GM21619 (cell line): ENCODE data around the gene DAW1.
"Not testable (repeated sequence)": the region's sequence is repeated elsewhere in the genome, so short reads cannot be mapped to it uniquely, and the experiment has no call there.

Experiments
- ATAC-seq: cut with Tn5 transposase; IDR thresholded peaks from one replicate; pipeline ENCODE4 v1.9.1; 2021; ENCODE audit not compliant: unreplicated experiment

Gene DAW1, protein sequence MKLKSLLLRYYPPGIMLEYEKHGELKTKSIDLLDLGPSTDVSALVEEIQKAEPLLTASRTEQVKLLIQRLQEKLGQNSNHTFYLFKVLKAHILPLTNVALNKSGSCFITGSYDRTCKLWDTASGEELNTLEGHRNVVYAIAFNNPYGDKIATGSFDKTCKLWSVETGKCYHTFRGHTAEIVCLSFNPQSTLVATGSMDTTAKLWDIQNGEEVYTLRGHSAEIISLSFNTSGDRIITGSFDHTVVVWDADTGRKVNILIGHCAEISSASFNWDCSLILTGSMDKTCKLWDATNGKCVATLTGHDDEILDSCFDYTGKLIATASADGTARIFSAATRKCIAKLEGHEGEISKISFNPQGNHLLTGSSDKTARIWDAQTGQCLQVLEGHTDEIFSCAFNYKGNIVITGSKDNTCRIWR

DNA sequence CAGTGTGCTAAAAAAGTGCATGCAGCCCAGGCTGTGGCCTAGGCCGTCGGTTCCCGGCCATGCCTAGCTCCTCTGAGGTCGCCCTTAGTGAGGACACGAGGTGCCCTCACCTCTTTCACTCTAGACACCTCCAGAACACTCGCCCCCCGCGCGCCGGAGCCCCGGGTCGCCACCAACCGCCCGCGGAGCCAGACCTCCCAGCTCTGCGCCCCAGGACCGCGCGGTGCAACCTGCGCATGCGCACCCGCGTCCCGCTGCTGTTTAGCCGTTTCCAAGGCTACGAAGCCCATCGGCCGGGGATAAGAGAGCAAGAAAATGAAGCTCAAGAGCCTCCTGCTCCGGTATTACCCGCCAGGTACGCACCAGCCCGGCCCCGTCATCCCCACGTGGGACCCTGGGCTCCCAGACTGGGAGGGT lies at the start of gene DAW1:
TSS of gene DAW1 (plus strand) at position 257 of the 417 bp plus-strand sequence. CDS start at position 316, 59 bp downstream.
- no peak for ATAC-seq

DNA sequence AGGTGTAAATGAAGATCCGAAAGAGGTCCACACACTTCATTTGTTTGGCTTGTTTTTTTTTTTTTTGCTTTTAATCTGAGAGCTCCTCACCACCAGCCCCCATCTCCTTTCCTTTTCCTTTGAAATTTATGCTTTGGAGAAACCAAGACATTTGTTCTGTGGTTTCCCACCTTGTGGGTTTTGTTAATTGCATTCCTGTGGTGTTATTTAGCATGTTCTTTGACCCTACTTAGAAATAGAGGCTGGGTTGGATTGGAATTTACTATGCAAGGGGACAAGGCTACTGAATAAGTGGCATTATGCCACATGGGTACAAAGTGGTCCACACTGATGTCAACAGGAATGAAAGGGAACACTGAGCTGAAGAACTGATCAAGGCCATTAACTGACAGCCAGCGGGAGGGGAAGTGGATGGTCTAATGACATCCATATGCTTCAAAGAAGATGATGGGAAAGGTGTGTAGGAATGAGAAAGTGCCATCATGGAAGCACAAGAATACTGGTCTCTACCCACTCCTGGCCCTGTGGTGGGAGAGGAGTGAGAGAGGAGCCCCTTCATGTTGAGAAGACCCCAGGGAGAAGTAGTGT lies 48.9 kb upstream of the DAW1 start:
- ATAC-seq, result no peak

DNA sequence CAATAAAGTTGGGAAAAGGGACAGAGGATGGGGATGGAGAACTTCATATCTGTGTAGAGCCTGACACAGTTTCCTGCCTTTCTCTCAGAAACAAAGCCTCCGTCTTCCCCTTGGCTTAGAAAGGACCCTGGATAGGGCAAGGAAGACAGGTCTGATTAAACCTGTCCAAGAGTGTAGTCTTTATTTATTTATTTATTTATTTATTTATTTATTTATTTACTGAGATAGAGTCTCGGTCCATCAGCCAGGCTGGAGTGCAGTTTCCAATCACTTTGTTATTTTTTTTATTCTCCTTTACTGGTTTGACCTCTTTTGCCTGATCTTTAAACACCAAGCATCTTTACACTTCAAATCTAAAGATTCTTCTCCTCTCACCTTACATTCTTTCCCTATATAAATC lies 47.5 kb upstream of the DAW1 start:
- ATAC-seq, result no peak

DNA sequence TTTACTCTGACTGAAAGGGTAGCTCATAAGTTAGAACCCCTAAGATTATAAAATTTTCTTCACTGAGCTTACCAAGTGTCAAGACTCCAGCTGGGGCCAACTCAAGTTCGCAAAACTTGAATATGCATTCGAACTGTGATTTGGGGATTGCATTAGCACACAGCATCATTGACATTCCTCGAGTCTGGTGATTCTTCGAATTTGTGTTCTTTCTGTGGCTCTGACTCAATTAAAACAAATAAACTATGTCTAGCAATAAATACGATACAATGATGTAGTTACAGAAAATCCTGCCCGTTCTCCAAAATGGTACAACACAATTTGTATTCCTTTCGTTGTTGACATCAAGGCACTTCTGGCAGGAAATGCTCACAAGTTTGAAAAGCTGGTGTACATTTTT lies 46.7 kb upstream of the DAW1 start:
- ATAC-seq, result no peak

DNA sequence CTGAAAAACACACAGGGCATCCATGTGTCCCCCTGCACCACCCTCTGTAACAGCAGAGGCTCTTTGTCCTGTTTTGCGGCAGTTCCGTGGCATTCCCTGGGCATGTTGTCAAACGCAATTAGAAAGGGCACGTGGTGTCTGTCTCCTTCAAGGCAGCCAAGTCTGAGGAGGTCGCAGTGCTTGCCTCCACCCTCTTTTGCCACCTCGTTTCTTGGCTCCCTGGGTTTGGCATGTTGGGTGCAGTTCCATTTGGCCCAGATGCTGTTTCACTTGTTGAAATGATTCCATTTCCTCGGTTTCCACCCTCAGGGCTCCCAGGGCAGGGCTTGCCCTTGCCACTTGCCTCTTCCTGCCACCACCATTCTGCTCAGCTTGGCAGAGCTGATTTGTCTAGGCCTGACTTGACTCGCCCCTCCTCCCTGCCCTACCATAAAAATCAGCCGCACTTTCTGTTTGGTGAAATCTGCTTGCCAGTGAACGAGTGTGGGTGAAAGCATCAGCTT lies 45.4 kb upstream of the DAW1 start:
- ATAC-seq, result no peak

DNA sequence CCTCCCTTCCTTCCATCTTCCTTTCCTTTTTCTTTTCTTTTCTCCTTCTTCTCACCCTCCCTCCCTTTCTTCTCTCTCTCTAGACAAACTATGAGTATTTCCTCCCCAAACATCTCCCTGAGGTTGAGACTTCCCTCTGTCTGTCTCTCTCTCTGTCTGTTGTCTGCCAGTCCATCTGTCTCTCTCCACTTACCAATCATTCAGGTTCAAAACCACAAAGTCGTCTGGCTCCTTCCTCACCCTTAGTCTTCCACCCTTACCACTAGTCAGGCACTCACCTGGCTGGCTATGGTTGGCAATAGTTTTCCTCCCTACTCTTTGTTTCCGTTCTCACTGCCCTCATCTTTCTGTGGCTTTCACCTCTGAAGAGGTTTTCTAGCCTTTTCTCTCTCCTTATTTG lies 44.9 kb upstream of the DAW1 start:
- no peak for ATAC-seq

DNA sequence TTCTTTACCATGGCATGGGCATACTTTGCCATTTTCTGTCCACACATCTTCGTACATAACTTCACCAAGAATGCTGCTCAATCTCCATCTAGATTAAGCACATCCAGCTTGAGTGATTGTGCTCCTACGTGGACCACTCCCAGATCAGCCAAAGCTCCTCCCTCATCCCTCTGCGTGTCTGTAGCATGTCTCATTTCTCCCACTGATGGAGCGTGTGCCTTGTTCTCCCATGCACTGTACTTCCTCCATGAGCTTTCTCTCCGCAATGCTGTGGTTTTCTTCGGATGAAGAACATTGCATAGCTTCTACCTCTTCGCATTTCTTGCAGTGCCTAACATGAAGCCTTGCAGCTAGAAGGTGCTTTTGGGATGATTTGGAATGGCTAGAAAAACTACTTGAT lies 44.3 kb upstream of the DAW1 start:
- no peak for ATAC-seq

DNA sequence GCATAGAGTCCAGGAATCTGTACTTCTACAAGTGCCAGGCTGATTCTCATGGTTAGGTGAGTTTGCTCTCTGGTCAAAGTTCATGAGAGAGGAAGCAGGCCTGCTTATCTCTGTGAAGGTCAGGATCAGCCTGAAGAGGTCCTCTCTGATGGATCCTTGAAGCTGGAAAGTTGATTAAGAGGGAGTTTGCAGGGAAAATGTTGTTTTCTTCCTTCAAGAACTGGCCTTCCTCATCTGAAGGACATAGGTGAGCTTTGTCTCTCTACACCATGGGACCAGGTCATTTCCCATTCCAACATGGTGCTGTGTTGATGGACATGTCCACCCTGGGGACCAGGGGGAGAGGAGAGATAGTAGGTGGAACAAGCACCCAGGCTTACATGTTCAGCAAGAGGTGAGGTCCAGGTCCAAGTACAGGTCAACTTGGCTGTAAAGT lies 42.9 kb upstream of the DAW1 start:
- no peak for ATAC-seq

DNA sequence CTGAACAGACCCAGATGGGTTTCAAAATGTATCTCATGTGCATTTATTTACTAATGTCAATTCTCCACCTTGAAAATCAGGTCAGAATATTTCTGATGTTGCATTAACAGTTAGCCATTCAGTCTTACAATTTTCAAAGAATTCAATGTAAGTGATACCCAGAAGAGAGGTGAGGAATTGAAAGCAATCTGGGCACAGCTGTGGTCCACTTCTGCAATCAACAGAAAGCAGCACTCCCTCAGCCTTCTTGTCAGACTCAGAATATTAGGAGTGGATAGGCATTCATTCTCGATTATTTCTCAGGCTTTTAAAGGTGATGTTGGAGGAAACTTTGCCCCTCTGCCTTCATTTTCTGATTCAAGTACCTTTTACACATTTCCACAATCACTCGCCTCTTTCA lies 42.1 kb upstream of the DAW1 start:
- ATAC-seq, result no peak

DNA sequence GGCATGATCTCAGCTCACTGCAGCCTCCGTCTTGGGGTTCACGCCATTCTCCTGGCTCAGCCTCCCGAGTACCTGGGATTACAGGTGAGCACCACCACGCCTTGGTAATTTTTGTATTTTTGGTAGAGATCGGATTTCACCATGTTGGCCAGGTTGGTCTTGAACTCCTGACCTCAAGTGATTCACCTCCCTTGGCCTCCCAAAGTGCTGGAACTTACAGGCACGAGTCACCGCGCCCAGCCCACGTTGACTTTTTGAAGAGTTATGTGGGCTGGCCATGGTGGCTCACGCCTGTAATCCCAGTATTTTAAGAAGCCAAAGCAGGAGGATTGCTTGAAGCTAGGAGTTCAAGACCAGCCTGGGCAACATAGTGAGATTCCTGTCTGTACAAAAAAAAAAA lies 37.0 kb upstream of the DAW1 start:
- ATAC-seq, result no peak

DNA sequence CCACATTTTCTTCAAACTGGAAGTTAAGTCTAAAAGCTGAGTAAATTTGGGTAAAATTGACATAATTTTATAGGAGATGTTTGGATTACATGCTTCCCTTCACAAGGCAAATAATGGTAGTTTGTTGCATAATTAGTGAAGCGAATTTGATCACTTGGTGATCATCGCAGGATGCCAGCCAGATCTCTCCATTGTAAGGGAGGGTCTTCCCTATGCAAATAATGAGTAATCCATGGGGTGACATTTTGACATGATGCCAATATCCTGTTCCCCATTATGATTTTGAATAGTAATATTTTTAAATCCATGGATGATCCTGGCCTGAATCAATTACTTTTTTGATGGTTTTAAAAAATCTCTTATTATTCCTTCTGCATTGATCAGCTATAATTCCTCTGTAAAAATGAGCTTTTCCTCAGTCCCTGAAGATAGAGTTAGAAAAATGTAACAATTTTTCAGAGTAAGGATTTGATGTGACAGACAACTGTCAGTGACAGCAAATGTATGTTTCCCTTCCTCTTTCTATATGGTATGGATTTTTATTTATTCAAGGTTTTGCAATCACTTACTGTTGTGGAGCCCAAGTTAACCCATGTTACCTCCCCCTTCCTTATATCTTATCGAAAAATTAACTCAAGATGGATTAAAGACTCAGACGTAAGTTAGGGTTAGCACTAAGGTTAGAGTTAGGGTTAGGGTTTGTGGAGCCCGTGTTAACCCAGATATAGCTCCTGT lies 36.3 kb upstream of the DAW1 start:
- no peak for ATAC-seq

DNA sequence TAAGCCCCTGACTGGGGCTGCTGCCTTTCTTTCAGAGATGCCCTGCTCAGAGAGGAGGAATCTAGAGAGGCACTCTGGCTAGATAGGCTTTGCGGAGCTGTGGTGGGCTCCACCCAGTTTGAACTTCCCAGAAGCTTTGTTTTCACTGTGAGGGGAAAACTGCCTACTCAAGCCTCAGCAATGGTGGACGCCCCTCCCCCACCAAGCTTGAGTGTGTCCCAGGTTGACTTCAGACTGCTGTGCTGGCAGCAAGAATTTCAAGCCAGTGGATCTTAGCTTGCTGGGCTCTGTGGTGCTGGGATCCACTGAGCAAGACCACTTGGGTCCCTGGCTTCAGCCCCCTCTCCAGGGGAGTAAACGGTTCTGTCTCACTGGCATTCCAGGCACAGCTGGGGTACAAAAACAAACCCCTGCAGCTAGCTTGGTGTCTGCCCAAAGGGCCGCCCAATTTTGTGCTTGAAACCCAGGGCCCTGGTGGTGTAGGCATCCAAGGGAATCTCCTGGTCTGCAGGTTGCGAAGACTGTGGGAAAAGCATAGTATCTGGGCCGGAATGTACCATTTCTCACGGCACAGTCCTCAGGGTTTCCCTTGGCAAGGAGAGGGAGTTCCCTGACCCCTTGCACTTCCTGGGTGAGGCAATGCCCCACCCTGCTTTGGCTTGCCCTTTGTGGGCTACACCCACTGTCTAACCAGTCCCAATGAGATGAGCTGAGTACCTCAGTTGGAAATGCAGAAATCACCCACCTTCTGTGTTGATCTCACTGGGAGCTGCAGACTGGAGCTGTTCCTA lies 31.9 kb upstream of the DAW1 start:
- not testable (repeated sequence) for ATAC-seq

DNA sequence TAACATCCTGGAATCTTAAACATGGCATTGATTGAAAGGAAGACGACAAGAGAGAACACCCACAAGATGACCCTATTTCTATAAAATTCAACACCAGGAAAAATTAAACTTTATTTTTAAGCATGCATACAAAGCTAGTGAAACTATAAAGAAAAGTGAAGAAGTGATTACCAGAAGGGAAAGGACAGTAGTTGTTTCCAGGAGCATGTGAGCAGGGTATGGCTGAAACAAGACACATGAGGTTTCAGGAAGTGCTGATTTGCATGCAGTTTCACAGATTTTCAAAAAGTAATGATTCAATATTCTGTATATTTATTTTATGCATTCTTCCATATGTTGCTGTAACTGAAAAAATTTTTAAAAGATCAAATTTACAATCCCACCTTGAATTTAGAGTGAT lies 24.6 kb upstream of the DAW1 start:
- peak; percentile 62 for ATAC-seq

DNA sequence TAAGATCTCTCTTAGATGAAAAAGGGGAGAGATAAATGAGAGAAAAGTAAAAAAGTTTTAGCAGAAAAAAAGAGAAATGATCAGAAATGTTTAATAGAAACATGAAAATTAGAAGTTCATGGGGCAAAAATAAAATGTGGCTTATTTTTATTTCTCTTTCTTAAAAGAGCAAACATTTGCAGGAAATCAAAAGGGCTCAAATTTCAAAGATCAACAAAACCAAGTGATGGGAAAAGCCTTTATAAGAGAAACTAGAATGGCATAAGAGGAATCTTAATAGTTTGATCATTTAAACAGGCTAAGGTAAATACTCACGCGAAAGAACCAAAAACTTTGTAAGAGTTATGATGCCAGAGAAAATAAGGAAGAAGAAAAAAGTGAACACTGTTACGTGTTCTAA lies 23.3 kb upstream of the DAW1 start:
- ATAC-seq, result no peak

DNA sequence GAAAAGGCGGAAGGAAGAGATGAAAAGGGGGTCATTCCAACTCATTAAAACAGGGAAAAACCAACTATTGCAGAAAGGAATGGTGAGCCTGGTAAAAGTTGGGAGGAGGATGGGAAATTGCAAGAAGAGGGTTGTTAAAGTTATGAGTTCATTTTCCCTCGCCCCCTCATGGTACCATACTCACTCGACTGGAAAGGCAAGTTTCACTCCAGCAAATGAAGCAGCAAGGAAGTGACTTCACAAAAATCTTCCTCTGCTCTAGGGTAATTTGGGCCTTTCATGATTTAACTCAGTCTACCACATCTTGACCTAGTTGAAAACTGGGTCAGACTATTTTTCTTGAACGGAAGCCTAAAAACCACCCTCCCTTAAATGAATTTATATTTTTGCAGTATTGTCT lies 22.8 kb upstream of the DAW1 start:
- peak; percentile 74 for ATAC-seq

DNA sequence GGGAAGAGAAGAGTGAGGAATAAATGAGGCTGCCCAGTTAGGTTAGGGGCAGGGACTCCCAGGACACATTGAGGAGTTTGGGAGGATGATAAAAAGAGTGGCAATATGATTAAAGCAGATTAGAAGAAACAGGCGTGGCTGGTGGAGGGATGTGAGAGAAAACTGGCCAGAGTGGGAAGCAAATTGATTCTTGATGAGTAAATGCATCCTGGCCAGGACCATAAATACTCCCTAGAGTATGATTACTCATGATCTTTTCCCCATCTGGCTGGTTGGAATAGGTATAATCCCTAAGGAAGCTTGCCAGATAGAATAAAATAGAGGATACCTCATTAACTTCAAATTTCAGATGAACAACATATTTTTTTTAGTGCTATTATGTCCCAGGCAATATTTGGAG lies 21.5 kb upstream of the DAW1 start:
- no peak for ATAC-seq

DNA sequence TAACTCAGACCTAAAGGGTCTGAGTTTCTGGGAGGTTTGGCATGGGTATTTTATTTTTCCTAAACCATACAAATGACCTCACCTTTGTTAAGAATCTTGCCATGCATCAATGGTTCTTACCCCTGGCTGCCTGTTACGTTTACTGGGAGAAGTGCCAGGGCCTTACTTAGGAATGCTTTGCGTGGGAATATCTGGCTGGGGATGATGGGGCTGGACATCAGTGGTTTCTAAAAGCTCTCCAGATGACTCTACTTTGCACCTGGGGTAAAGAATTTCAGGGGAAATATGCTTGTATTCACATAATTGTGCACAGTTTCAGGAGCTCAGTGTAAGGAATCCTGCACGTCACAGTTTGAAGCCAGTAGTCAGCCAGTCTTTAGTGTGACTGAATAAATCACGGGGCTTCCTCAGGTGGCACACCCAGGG lies 18.2 kb upstream of the DAW1 start:
- ATAC-seq, result no peak

DNA sequence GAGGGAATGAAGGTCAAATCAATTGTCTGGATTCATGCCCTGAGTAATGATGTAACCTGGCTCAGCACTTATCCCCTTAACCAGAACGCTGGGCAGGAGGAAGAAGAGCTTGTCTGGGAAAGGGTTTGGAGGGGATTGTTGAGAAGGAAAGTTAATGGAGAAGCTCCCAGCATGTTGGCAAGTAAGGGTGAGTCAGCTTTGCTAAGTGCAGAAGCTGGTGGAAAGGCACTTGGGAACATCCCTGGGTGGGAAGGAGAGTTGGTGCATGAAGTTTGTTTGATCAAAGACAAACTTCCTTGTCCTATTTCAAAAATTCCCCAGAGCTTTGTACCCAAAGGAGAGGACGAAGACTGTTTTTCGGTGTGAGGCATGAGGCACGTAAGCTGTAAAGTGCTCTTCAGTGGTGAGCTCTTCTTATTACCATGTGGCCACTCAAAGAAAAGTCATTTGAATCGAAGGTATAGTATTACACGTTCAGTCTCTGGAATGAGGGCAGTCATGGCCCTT lies 17.6 kb upstream of the DAW1 start:
- ATAC-seq, result no peak

DNA sequence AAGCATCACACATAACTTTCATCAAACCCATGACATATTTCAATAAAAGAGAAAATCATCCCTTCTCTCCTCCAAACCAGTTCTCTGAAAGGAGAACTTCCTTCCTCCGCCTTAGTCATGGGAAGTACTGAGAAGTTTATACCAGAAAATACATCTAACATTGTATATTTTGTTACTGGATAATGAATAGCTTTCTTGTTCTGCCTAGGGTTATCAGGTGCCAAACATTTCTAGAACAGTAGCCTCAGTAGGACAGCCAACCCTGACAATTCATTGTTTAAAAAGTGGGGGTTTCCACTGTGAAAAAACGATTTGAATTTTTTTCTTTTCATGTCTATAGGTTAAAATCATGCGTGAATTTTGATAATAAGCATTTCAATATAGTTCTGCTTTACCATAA lies 16.0 kb upstream of the DAW1 start:
- no peak for ATAC-seq

DNA sequence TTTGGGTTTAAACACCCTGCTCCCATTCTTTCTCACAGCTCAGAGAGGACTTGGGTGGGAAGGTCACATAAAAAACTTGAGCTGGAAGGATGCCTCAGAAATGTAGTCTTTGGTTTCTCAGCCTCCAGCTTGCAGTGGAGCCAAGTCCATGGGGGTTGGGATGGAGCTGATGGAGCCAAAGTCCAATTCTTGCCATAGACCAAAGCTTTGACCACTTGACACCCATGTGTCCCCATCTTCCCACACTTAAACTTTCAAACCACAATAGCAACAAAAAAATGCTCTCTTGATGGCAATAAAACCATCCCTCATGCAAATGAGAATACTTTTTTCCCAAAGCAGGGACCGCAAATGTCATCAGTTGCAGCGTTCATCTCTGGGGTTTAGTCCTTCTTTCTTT lies 14.7 kb upstream of the DAW1 start:
- ATAC-seq, result no peak

DNA sequence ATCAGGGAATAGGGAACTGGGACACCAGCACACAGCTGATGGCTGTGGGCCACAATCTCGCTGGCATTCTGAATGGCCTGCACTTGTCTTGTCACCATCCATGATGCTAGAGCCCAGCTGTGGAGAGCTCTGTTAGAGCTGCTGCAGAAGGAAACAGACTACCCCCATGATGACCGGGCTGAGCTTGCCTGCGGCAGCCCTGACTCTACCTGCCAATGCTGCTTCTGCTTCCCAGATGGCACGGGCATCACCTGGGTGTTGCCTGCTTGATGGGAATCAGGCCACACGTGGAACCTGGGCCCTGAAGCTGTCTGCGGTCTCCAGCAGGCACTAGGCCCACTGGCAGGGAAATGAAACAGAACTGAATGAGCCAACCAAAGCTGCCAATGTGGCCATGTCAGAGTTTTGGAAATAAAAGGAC lies 11.2 kb upstream of the DAW1 start:
- ATAC-seq, result no peak
